GM12872 (cell line): ENCODE results near the gene ATP6V1B1.

Experiments used
- TF ChIP-seq, protein P1 (sequence below): IDR thresholded peaks from 3 replicates; pipeline ENCODE4 v1.5.1; 2011; ENCODE audit warnings: low read depth, mild to moderate bottlenecking, low read length, moderate library complexity; ENCODE audit not compliant: insufficient read depth

Gene ATP6V1B1

DNA sequence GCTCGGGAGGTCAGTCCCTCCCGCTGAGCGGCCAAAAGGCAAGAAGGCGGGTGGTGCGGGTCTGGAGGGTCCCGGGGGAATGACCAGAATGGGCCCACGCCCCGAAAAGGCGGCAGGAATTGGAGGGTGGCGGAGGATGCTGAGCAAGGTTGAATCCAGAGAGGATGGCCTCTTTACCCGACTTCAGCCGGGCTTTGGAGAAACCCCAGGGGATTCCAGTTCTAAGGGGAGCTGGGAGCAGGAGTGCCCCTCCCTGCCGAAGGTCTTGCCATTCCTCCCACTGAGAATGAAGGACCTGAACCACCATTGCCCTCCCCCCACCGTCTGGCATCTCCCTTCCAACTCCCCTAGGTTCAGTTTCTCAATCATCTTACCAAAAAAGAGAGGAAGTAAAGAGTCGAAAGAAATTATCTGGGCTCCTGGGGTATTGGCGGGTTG, 38.9 kb upstream of the ATP6V1B1 start:
- TF ChIP-seq, protein P1, sequence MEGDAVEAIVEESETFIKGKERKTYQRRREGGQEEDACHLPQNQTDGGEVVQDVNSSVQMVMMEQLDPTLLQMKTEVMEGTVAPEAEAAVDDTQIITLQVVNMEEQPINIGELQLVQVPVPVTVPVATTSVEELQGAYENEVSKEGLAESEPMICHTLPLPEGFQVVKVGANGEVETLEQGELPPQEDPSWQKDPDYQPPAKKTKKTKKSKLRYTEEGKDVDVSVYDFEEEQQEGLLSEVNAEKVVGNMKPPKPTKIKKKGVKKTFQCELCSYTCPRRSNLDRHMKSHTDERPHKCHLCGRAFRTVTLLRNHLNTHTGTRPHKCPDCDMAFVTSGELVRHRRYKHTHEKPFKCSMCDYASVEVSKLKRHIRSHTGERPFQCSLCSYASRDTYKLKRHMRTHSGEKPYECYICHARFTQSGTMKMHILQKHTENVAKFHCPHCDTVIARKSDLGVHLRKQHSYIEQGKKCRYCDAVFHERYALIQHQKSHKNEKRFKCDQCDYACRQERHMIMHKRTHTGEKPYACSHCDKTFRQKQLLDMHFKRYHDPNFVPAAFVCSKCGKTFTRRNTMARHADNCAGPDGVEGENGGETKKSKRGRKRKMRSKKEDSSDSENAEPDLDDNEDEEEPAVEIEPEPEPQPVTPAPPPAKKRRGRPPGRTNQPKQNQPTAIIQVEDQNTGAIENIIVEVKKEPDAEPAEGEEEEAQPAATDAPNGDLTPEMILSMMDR: no peak

DNA sequence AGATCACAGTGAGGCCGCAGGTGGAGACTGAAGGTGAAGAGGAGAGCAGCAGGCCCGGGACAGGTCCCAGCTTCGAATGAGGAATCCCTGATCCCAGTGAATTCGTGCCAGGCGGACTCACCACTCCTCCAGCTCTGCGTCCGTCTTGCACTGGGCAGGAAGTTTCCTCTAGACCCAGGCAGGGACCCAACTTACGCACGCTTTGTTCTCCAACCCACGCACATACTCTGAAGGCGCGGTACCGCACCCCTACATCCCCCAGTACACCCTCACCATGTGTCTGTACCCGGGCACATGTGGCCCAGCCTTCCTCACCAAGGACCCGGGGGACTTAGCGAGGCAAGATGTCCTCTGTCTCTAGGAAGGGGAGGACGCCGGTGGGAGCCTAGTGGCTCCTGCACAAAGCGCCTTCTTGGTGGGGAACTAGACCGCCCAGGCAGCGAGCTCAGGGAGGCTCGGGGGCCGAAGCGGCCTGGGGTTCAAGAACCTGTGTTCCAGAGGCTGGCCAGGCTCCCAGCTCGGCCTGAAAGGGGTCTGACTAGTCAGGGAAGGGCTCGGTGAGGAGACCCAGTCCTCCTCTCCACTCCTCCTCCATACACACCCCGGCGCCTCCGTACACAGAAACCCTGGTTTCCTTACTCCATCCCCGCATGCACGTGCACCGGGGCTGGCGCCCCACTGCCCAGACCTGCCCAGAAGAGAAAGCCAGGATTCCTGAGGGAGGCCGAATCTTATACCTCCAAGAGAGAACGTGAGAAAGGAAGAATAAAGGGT, 38.3 kb upstream of the ATP6V1B1 start:
- TF ChIP-seq, protein P1: no peak

DNA sequence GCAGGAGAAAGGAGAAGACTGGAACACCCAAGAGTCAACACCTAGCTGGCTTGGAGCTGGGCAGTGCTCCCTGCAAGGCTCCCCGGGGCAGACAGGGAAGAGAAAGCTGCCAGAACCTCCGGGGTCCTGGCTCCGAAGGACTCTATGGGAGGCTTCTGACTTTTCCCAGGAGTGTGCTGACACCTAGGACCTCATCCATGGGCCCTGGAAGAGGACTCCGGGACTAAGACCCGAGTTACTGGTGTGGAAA, 37.8 kb upstream of the ATP6V1B1 start:
- TF ChIP-seq, protein P1: no peak

DNA sequence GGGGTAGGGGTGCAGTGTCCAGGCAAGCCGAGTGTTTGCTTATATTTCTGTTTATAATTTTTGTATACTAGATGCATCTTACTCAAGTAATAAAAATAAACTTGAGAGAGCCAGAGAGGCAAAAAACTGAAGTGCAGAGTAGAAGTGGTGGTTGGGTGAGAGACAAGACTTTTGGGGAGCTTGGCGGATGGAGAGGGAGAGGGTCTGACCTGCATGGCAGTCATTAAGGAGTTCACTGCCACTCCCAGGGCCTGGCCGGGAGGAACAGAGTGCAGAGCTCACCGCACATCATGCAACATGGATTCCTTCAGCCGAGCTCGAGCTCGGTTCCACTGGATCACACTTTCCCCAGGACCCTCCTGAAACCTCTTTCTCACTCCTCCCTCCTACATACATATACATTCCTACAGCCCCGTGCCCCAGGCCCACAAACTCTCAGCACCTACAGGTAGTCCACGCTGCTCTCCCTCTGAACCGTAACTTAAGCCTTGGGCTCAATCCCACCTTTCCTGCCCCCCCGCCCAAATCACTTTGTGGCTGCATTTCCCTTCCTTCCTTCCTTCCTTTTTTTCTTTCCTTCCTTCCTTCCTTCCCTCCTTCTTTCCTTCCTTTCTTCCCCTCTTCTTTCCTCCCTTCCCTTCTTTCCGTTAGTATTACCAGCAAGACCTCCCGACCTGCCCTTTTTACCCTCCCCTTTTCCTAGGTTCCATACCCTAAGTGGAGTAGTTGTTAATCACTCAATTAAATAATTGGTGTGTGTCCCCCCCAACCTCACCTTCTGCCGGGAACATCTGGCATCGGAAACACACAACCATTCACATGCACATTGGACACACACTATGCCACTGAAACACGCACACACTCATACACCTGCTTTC, 37.1 kb upstream of the ATP6V1B1 start:
- TF ChIP-seq, protein P1: no peak

DNA sequence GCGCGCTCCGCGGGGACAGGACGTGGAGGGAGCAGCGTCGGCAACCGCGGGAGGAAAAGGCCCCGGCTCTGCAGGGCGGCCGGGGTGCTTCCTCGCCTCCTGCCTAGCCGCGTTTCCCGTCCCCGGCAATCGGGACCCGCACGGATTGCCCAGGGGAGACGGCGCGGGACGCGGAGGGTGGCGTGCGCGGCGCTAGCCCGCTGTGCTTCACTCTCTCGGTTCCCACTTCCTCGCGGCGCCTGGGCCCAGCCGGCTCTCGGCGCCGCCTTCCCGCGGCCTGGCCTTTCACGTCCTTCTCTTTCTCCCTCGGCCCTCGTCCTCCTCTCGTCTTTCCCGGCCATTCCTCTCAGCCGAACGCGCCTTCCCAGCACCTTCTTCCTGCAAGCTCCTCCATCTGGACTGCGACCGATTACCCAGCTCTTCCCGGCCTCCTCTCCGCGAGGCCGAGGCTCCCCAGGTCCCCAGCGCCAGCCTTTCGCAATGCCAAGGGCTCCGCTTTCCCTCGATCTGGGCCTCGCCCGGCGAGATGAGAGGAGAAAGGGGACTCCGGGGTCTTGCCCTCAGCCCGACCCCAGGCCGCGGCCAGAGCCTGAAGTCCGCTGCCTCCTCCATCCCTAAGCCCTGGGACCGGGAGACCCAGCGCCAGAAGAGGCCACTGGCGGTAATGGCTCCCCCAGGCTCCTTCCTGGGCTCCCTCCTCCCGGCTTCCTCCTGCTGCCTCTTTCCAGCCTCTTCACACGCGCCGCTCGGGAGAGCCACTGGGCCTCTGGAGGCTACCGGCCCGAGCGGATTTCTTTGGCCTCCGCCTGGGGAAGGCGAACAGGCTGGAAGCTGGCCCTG, 34.3 kb upstream of the ATP6V1B1 start:
- TF ChIP-seq, protein P1: no peak

DNA sequence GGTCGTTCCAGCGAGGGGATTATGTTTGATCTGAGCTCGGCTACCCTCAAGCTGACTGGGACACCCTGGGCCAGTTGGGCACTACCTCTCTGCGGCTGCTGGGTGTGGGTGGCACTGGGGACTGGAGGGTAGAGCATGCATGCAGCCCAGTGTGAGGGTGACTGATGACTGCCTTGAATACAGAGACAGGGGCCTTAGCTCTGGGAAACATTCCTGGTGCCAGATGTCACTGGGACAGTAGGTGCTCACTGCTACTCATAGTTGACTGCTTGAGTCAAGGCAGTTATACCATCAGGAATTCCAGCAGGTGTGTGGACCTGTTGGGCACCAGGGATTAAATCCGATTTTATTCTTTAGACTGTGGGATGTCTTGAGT, 33.6 kb upstream of the ATP6V1B1 start:
- TF ChIP-seq, protein P1: no peak

DNA sequence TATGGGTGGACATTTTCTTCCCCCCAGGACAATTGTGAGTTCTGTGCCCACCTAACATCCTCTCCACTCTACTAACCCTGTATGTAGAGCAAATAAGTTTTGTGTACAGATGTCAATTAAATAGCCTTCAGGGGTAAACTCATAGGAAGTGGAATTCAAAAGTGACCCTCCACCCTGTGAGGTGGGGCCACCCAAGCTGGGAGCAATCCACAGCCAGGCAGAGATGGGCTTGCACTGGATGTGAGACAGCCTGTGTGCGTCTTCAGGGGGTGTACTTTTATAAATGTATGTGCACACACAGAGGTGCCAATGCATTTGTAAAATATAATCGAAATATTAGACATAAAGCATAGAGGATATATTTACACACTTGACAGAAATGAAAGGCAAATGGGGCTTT, 33.1 kb upstream of the ATP6V1B1 start:
- TF ChIP-seq, protein P1: no peak
